WTC11 (cell line): ENCODE results near the gene ZNRF2.

Experiments used
- CTCF ChIP-seq: fragments of 200-600 bp; IDR thresholded peaks from 2 replicates; pipeline ENCODE4 v1.8.0; 2022; ENCODE audit warnings: antibody characterized with exemption
- STAT6 ChIP-seq: sonication (generic); formaldehyde crosslinking; conservative IDR thresholded peaks from 2 replicates; pipeline ENCODE4 v1.8.1; 2023; ENCODE audit warnings: mild to moderate bottlenecking, low read depth, missing genetic modification reagents, moderate library complexity
- ZNF138 ChIP-seq: sonication (generic); formaldehyde crosslinking; conservative IDR thresholded peaks from 2 replicates; pipeline ENCODE4 v1.8.1; 2022; ENCODE audit warnings: mild to moderate bottlenecking, moderate library complexity, missing genetic modification reagents
- ZNF232 ChIP-seq: sonication (generic); formaldehyde crosslinking; IDR thresholded peaks from 2 replicates; pipeline ENCODE4 v1.8.0; 2022; ENCODE audit warnings: mild to moderate bottlenecking, missing genetic modification reagents

GRCh38 chr7:30306976-30307375 is 22.6 kb downstream of the ZNRF2 start:
- TF ChIP-seq STAT6 (no peak), CTCF (no peak), ZNF138 (CRISPR knock-in tag) (no peak), ZNF232 (CRISPR knock-in tag) (no peak)
